Stomach (tissue), 4 donors: ENCODE results near the gene WWOX.

ENCODE experiments used
- CTCF ChIP-seq, 7 experiments: fragments of 450-650 bp in 4 of 7; fragments of 200-600 bp in 3 of 7; sonication (generic) in 3 of 7; IDR thresholded peaks; one replicate each; pipeline ENCODE4 v1.5.1; 2016 to 2019; ENCODE audit warnings: antibody characterized with exemption in 7 of 7, control low read depth in 2 of 7, mild to moderate bottlenecking in 1 of 7
- POLR2A ChIP-seq, 4 donors: fragments of 450-650 bp; IDR thresholded peaks; one replicate each; pipeline ENCODE4 v1.6.1; 2016; ENCODE audit warnings: antibody characterized with exemption in 4 of 4, control low read depth in 2 of 4, mild to moderate bottlenecking in 1 of 4, moderate library complexity in 1 of 4

DNA sequence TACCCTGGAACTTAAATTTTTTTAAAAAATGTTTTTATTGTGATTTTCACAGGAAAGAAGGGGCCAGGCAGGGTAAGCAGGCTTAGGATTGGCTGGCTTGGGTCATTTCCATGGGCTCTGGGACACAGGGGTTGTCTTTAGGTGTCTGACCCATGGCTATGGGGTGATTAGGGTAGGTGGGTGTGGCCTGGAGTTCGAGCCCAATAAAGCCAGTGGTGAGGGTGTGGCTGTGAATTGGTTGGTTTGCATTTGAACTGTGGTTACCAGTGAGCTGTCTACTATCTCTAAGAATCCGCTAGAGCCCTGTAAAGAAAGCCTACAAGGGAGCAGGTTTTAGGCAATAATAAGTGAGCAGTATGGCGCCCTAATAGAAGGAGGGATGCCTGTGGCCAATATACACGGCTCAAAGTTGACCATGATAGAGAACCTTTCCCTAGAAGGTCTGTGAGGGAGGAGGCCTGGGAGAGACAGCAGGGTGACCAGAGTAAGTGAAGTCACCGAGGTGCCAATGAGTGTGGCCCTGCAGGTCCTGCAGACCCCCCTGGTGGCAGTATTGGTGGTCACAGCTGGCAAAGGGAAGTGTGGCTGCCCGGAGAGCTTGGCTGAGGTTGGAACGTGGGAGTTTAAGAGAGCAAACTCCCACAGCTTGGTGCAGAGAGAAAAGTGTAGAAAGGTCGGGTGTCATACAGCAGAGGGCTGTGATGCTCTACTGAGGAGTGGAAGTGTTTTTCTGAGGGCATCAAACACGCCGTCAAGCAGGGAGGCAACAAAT is 454.0 kb downstream of the WWOX start:
- TF ChIP-seq POLR2A (IDR thresholded peaks at IDR 0.05) (no peak), CTCF (IDR thresholded peaks at IDR 0.05) (no peak)
